Chondrocyte (in vitro differentiated cells): ENCODE data around the gene SLC35D2. TPM values are rescaled to one million over a fixed set of nuclear protein-coding genes. Genes with fewer than 3 reads are reported as not detected.

ENCODE experiments used
- DNase-seq: peaks from one replicate; pipeline ENCODE4 v3.0.0; 2021; ENCODE audit warnings: mixed read lengths, low spot score
- H3K27ac Mint-ChIP-seq: one replicate; pipeline ENCODE4 v1.8.0; 2021; ENCODE audit warnings: mild to moderate bottlenecking, moderate library complexity, mixed read lengths; ENCODE audit not compliant: unreplicated experiment
- H3K27me3 Mint-ChIP-seq: 2 replicates; pipeline ENCODE4 v1.8.0; 2021; ENCODE audit warnings: low read depth, mixed read lengths
- H3K36me3 Mint-ChIP-seq: 2 replicates; pipeline ENCODE4 v1.8.0; 2021; ENCODE audit warnings: low read depth, mixed read lengths
- H3K4me1 Mint-ChIP-seq: 2 replicates; pipeline ENCODE4 v1.8.0; 2021; ENCODE audit warnings: low read depth, mild to moderate bottlenecking, mixed read lengths
- H3K4me3 Mint-ChIP-seq: one replicate; pipeline ENCODE4 v1.8.0; 2021; ENCODE audit warnings: mild to moderate bottlenecking, moderate library complexity, mixed read lengths; ENCODE audit not compliant: unreplicated experiment
- H3K9me3 Mint-ChIP-seq: 2 replicates; pipeline ENCODE4 v1.8.0; 2021; ENCODE audit warnings: low read depth, mixed read lengths
- total RNA-seq: library from RNA; stranded (reverse); gene quantifications from 3 replicates; pipeline ENCODE4 v1.2.1, GENCODE V29; 2021
- TF ChIP-seq, protein P1 (sequence below): fragments of 200-600 bp; sonication (generic); IDR thresholded peaks from 2 replicates; pipeline ENCODE4 v1.5.0; 2021; ENCODE audit warnings: antibody characterized with exemption, mild to moderate bottlenecking, moderate library complexity

Gene SLC35D2
- total RNA-seq, 1 donor from 2014 or later, result 13.0 TPM

GRCh38 chr9:96302021-96302420, 81.5 kb downstream of the SLC35D2 start, which contains the start of gene HSD17B3:
HSD17B3 (minus strand) TSS chr9:96302176; CDS start chr9:96302104, 72 bp downstream.
- TF ChIP-seq, protein P1, sequence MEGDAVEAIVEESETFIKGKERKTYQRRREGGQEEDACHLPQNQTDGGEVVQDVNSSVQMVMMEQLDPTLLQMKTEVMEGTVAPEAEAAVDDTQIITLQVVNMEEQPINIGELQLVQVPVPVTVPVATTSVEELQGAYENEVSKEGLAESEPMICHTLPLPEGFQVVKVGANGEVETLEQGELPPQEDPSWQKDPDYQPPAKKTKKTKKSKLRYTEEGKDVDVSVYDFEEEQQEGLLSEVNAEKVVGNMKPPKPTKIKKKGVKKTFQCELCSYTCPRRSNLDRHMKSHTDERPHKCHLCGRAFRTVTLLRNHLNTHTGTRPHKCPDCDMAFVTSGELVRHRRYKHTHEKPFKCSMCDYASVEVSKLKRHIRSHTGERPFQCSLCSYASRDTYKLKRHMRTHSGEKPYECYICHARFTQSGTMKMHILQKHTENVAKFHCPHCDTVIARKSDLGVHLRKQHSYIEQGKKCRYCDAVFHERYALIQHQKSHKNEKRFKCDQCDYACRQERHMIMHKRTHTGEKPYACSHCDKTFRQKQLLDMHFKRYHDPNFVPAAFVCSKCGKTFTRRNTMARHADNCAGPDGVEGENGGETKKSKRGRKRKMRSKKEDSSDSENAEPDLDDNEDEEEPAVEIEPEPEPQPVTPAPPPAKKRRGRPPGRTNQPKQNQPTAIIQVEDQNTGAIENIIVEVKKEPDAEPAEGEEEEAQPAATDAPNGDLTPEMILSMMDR, result no peak
- Mint-ChIP-seq H3K27ac (no peak within 1 kb of the TSS), H3K27me3 (no peaks in the 10 kb centered on the region), H3K4me1 (peaks cover 12% of the 10 kb centered on the region), H3K9me3 (peaks cover 3% of the 10 kb centered on the region), H3K36me3 (peaks cover 2% of the 10 kb centered on the region), H3K4me3 (no peak within 1 kb of the TSS)
- DNase-seq, result no peak

DNA sequence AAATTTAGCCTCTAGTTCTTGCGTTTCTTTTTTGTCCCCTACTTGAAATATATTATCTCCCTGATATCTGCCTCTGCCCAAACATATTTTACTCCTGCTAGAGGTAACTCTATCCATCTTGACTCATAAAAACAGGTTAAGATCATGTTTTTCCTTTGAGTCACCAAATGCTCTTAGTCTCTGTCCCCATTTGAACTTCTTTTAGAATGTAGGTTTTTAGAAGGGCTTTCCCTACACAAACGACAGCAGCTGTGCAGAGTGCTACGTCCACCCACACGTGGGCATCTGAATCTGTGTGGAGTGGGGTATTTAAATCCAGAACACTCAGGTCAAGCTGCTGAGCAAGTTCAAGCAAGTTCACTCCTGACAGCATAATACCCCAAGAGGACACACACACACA, 83.7 kb downstream of the SLC35D2 start:
- peaks cover 2% of the 10 kb centered on the region for H3K36me3 Mint-ChIP-seq
- peaks cover 12% of the 10 kb centered on the region for H3K4me1 Mint-ChIP-seq
- peaks cover 6% of the 10 kb centered on the region for H3K9me3 Mint-ChIP-seq
- H3K27ac Mint-ChIP-seq, result no peak overlapping the region
- TF ChIP-seq, protein P1, result no peak
- no peak for DNase-seq
- H3K27me3 Mint-ChIP-seq, result no peaks in the 10 kb centered on the region
- H3K4me3 Mint-ChIP-seq, result no peak overlapping the region

DNA sequence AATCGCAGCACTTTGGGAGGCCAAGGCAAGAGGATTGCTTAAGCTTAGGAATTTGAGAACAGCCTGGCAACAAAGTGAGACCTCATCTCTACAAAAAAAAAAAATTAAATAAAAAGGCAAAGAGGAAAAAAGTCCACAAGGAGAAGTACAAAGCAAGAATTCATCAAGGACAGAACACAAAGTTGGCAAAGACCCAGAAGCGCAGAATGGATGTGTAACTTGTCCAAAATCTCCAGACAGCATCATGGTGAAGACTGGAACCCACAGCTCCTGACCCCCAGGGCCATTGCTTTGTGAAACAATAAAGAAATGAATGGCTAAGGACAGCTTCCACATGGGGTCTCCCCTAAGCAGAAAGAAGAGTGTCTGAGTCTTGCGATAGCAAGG, 89.4 kb downstream of the SLC35D2 start:
- Mint-ChIP-seq H3K27me3 (no peaks in the 10 kb centered on the region), H3K4me3 (no peak overlapping the region), H3K4me1 (peaks cover 9% of the 10 kb centered on the region), H3K27ac (no peak overlapping the region), H3K36me3 (no peaks in the 10 kb centered on the region), H3K9me3 (peaks cover 6% of the 10 kb centered on the region)
- no peak for DNase-seq
- TF ChIP-seq, protein P1, result no peak

DNA sequence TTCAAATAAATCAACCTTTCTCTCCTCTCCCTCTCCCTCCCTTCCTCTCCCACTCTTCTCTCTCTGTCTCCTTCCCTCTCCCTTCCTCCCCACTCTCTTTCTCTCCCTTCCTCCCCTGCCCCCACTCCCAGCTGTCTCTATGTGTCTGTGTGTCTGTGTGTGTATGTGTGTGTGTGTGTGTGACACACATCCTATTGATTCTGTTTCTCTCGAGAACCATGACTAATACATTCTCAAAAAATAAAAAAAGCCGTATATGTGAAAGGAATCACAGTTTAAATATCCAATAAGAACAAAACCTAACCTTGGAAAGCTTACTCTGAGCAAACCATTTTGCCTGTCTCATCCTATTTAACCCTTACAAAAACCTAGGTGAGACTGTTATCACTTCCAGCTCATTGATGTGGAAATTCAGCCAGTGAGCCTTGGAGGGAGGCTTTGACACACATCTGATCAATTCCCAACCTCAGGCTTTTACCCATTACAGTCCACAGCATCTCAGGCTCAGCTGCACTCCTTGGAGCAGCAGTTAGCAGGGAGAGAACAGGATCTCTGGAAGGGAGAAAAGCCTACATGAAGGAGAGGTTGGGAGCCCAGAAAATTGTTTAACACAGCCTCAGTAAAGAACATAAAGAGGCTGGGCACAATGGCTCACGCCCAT, 89.9 kb downstream of the SLC35D2 start:
- Mint-ChIP-seq H3K9me3 (peaks cover 6% of the 10 kb centered on the region), H3K27me3 (no peaks in the 10 kb centered on the region), H3K4me1 (peaks cover 8% of the 10 kb centered on the region), H3K36me3 (no peaks in the 10 kb centered on the region), H3K27ac (no peak overlapping the region), H3K4me3 (no peak overlapping the region)
- DNase-seq, result no peak
- TF ChIP-seq, protein P1, result no peak

- no peak overlapping the region for H3K27ac Mint-ChIP-seq
- DNase-seq, result no peak
- H3K4me3 Mint-ChIP-seq, result no peak overlapping the region
- no peaks in the 10 kb centered on the region for H3K36me3 Mint-ChIP-seq
- peaks cover 3% of the 10 kb centered on the region for H3K9me3 Mint-ChIP-seq
- H3K4me1 Mint-ChIP-seq, result peaks cover 8% of the 10 kb centered on the region
- no peaks in the 10 kb centered on the region for H3K27me3 Mint-ChIP-seq
- TF ChIP-seq, protein P1, result no peak
Observed at GRCh38 chr9:96289392-96289791, 94.1 kb downstream of the SLC35D2 start.
